NB4 (cell line): ENCODE results near the gene GFOD1.

Experiments
- DNase-seq: peaks from one replicate; pipeline ENCODE4 v3.0.0; 2010; ENCODE audit warnings: low read depth
- H3K4me3 ChIP-seq: one replicate; pipeline ENCODE4 v1.5.1; 2011; ENCODE audit warnings: mild to moderate bottlenecking, low read depth, low read length, moderate library complexity
- MYC ChIP-seq: IDR thresholded peaks from 2 replicates; pipeline ENCODE4 v1.6.1; 2011; ENCODE audit warnings: low read depth, low read length
- POLR2A ChIP-seq: IDR thresholded peaks from 2 replicates; pipeline ENCODE4 v1.6.1; 2011; ENCODE audit warnings: mild to moderate bottlenecking; ENCODE audit not compliant: insufficient read length; ENCODE audit errors: extremely low read depth
- TF ChIP-seq, protein P1 (sequence below): IDR thresholded peaks from one replicate; pipeline ENCODE4 v1.5.1; 2012; ENCODE audit warnings: low read depth, low read length
- TF ChIP-seq, protein P2 (sequence below): IDR thresholded peaks from 2 replicates; pipeline ENCODE4 v1.6.1; 2011; ENCODE audit warnings: low read depth, low read length

GFOD1 gene

DNA sequence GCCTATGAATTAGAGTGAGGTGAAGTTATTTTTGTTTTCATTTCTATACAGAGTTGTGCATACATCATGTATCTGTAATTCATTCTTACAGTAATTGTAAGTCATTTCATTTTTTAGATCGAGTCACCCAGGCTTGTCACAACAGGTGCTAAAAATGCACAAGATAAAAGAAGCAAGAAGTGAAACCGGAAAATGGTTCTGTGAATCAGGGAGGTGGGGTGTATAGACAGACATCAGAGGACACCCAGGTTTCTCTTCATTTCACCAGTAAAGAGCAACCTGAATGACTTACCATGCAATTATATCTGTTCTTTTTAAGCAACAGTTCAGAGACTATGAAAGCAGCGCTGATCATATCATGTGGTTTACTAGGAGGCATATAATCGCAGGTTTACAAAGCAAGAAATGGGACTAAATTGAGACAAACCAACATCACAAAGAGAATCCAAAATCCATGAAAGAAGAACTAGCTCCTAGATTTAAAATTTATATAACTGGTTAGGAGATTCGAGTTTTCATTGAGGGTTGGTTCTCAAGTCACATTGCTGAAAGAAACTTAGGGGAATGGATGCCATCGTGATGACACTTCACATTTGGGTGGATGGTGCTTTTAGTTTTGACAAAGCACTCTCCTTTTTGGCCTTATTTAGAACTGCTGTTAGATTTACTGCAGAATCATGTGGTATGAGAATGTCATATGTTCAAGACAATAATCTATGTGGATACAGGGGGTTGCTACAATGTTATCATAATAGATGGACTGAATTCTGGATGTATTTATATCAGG is 131.2 kb downstream of the GFOD1 start:
- DNase-seq = no peak
- TF ChIP-seq, protein P1, sequence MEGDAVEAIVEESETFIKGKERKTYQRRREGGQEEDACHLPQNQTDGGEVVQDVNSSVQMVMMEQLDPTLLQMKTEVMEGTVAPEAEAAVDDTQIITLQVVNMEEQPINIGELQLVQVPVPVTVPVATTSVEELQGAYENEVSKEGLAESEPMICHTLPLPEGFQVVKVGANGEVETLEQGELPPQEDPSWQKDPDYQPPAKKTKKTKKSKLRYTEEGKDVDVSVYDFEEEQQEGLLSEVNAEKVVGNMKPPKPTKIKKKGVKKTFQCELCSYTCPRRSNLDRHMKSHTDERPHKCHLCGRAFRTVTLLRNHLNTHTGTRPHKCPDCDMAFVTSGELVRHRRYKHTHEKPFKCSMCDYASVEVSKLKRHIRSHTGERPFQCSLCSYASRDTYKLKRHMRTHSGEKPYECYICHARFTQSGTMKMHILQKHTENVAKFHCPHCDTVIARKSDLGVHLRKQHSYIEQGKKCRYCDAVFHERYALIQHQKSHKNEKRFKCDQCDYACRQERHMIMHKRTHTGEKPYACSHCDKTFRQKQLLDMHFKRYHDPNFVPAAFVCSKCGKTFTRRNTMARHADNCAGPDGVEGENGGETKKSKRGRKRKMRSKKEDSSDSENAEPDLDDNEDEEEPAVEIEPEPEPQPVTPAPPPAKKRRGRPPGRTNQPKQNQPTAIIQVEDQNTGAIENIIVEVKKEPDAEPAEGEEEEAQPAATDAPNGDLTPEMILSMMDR = no peak
- TF ChIP-seq POLR2A (no peak), MYC (no peak)
- TF ChIP-seq, protein P2, sequence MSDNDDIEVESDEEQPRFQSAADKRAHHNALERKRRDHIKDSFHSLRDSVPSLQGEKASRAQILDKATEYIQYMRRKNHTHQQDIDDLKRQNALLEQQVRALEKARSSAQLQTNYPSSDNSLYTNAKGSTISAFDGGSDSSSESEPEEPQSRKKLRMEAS = no peak
- H3K4me3 ChIP-seq = no peak overlapping the region

DNA sequence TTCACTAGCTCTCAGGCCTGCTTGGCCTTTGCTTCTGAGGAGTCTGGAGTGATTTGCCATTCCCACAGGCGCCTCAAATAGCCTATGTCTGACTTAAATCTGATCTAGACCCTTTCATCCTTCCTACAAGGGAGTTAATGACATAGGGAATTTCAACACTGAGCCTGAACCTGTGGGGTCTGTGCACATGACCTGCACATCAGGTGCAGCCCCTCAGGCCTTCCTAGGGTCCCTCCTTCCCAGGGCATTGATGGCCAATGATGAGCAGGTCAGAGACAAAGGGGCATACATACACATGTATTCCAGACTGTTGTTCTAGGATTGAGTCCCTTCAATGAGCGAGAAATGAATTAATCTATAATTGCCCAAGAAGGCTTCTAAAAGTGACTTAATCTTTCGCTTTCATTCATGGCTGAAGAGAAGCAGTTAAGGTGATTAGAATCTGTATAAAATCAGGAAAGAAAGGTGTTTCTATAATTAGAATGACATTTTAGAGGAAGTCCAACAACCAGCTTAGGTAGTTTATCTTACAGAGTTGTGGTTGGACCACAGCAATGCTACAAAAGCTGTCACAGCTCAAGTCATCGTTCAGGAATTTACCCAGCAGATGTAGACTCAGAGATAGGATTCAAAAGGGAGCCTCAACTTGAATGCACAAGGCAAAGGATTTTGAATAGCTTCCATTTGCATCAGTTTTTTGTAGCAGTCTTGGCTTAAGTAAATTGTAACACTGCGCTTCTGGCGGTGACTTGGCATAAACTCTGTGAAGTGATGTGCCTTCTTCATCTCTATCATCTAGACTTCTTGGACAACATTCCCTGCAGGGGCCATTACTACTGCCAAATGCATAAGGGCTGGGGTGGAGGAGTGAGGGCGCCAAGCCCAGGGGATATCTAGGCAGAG is 132.1 kb downstream of the GFOD1 start:
- TF ChIP-seq, protein P2 = no peak
- TF ChIP-seq, protein P1 = no peak
- TF ChIP-seq POLR2A (no peak), MYC (no peak)
- no peak overlapping the region for H3K4me3 ChIP-seq
- DNase-seq = peak; percentile 51

DNA sequence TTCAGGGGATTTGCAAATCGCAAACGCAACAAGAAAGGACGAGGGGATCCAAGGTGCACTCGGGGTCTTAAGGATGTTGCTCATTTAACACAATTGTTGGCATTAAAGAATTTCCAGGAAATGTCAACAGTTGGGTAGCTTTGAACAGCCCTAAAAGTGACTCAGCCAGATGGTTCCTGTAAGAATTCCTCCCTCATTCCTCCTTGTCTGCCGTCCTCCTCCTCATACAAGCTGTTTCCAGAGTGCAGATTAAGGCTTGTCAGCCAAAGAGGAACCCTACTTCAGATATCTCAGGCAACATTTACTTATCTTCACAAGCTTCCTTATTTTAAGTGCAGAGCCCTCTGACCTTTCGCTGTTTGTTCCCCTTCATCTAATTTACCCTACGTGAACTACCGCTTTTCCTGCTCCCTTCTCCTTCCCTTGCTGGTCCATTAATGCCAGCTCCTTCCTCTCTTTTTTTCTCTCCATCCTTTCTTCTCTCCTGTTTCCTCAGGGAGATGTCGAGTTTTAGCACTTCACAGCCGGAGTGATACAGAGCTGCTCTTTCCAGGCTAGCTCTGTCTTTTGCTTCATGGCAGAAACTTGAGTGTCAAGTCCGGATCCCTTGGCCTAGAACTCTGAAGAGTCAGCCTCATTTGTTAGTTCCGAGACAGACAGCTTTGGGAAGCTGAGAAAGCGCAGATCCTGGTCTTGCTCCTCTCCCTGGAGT is 132.9 kb downstream of the GFOD1 start:
- H3K4me3 ChIP-seq = no peak overlapping the region
- TF ChIP-seq, protein P2 = no peak
- TF ChIP-seq POLR2A = no peak
- TF ChIP-seq MYC = no peak
- TF ChIP-seq, protein P1 = no peak
- peak; percentile 82 for DNase-seq

DNA sequence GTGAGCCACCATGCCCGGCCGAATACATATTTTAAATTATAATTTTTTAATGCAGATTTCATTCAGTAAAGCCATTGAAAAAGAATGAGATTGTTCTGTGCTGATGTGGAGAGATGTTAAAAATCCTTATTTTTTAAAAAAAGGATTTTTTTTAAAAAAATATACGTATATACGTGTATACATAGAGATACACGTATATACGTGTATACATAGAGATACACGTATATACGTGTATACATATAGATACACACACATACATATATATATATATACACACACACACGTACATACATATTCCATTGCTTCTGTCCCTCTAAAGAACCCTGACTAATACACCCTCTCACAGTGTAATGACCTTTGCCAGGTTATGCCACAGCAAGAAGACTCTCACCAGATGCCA is 135.2 kb downstream of the GFOD1 start:
- no peak for DNase-seq
- no peak overlapping the region for H3K4me3 ChIP-seq
- TF ChIP-seq, protein P2 = no peak
- TF ChIP-seq POLR2A (no peak), MYC (no peak)
- TF ChIP-seq, protein P1 = no peak

DNA sequence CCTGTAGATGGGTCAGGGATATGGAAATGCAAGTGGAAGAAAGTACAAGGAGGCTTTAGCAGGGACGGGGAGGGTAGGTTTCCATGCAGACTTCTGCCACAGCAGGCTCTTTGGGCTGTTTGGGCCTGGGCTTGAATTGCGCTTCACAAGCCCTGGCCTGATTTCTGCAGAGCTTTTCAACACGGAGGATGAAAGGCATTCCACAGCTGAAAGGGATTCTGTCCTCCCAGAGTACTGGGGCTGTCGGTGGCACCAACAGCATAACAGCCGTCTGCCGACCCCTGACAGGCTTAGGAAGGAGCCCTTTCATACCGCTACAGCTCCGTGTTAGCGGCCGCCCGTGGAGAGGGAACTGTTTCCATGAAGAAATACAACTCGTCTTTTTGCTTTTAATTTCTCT is 136.1 kb downstream of the GFOD1 start:
- DNase-seq = no peak
- TF ChIP-seq, protein P2 = no peak
- TF ChIP-seq, protein P1 = no peak
- no peak for TF ChIP-seq POLR2A
- no peak for TF ChIP-seq MYC
- no peak overlapping the region for H3K4me3 ChIP-seq
